Daoy (cell line): Measurements from ENCODE around the gene ZMAT2. TPM values are rescaled to one million over a fixed set of nuclear protein-coding genes. Genes with fewer than 3 reads are reported as not detected.
"Not testable (repeated sequence)": the region's sequence is repeated elsewhere in the genome, so short reads cannot be mapped to it uniquely, and the experiment has no call there.

Source experiments
- DNase-seq: peaks from one replicate; pipeline ENCODE4 v3.0.0-alpha.2; 2015; ENCODE audit warnings: low read depth
- total RNA-seq: library from RNA; depleted of rRNA; stranded (reverse); fragments of >200 nt; shearing (Covaris generic); gene quantifications from 2 replicates; pipeline ENCODE4 v1.2.3, GENCODE V29; 2014; rRNA removed

ZMAT2 gene, protein sequence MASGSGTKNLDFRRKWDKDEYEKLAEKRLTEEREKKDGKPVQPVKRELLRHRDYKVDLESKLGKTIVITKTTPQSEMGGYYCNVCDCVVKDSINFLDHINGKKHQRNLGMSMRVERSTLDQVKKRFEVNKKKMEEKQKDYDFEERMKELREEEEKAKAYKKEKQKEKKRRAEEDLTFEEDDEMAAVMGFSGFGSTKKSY
- total RNA-seq: 84.2 and 124 TPM in 2 replicates

GRCh38 chr5:140700177-140701144, at the start of gene ZMAT2:
Gene ZMAT2 (plus strand): TSS chr5:140700447. CDS start chr5:140700461, 14 bp downstream.
- peak; percentile 97 for DNase-seq

- no peak for DNase-seq
These were observed 41.4 kb upstream of the ZMAT2 start for GRCh38 chr5:140658870-140659269.

GRCh38 chr5:140660371-140660770, 39.9 kb upstream of the ZMAT2 start:
- DNase-seq: not testable (repeated sequence)

- DNase-seq: no peak
These were observed 36.3 kb upstream of the ZMAT2 start for GRCh38 chr5:140664030-140664358.

- peak; percentile 97 for DNase-seq
These were observed 35.7 kb upstream of the ZMAT2 start, which contains the start of gene WDR55 for GRCh38 chr5:140664359-140665119. Gene WDR55 (plus strand): TSS chr5:140664904. CDS start chr5:140664913, 9 bp downstream.

GRCh38 chr5:140671035-140671434, 29.2 kb upstream of the ZMAT2 start:
- not testable (repeated sequence) for DNase-seq

GRCh38 chr5:140671472-140672125, 28.6 kb upstream of the ZMAT2 start:
- DNase-seq: no peak

DNA sequence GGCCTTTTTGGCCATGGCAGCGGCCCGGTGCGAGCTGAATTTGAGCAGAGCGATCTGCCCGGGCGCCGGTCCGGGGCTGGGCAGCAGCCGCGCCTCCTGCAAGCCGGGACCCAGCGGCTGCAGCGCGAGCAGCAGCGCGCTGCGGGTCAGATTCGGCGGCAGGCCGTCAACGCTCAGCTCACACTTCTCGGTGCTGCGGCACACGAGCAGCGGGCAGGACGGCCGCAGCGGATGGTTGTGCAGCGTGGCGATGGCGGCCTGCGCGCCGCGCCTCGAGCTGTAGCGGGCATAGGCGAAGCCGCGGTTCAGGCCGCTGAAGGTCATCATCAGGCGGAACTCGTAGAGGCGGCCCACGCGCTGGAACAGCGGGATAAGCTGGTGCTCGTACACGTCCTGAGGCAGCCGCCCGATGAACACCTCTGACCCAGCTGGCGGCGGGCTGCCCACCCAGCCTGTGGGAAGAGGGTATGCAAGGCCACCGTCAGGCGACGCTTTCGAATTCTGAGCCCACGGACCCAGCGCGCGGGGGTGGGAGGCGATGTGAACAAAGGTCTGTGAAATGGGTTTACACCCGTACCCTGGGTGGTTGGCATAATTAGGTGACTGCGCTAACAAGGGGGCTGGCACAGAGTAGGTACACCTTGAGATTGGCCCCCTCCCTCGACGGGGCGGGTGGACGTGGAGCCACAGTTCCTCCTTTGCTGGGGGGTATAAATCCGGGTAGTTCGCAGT, 27.6 kb upstream of the ZMAT2 start:
- DNase-seq: peak; percentile 28

DNA sequence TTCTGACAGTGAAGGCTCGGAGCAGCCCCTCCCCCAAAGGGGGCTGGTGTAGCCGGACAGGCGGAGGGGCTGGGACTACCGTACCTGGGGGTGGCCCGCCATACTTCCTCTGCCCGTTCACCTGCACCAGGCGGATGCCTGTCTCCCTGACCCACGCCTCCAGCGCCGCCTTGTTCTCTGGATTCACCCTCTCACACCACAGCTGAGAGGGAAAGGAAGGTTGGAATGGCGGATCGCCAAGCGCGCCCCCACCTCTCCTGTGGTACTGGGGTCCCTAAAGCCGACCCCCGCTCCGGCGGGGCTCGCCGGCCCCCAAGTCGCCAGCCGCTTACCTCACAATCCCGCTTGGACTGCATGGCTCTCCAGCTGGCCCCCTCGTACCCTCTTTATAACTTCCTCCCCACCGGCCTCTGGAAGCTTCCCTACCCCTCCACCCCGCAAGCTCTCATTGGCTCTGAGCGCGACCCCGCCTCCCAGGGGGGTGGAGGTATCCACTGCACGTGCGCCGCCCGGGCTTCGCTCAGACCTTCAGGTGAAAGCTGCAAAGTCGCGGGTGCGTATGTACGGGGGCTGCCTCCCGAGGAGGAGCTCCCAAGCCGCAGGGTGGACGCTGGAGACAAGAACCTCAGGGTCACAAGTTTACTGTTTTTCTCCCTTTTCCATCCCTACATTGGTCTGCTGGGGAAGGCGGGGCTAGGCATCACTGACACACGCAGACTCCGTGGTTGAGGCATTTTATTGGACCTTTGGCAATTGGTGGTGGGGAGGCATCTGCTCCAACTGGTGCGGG, 26.9 kb upstream of the ZMAT2 start, which contains the start of gene DND1:
Gene DND1, minus strand, starts transcription at position 390 of the 790 bp plus-strand sequence. Its CDS starts 34 bp downstream, at position 356.
- no peak for DNase-seq

- no peak for DNase-seq
These were observed 26.0 kb upstream of the ZMAT2 start for GRCh38 chr5:140674211-140674610.

DNA sequence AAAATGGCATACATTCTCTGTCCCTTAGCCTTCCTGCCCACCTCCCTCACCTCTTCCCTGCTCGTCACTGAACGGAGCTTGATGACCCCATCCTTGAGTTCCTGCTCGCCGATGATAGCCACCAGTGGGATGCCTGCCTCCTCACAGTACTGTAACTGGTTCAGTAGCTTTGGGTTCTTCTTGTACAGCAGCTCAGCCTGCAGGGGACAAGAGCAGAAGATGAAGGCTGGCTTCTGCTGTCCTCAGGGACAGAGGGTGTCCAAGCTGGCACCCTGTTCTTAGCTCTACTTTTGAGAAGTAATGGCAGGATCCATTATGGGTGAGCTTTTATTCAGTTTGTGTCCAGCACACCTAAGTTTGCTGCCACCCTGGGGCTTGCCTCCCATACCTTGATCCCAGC, 25.6 kb upstream of the ZMAT2 start:
- no peak for DNase-seq

GRCh38 chr5:140677947-140678346, 22.3 kb upstream of the ZMAT2 start:
- DNase-seq: no peak

- DNase-seq: no peak
These were observed 21.3 kb upstream of the ZMAT2 start for GRCh38 chr5:140678993-140679392.

GRCh38 chr5:140690376-140690932, 9.8 kb upstream of the ZMAT2 start:
- no peak for DNase-seq

GRCh38 chr5:140690941-140691924, 9.0 kb upstream of the ZMAT2 start, which contains the start of the genes HARS1 and HARS2:
Gene HARS1 (minus strand): TSS chr5:140691370. CDS start chr5:140691304, 66 bp downstream.
Gene HARS2 (plus strand): TSS chr5:140691455. CDS start chr5:140691649, 194 bp downstream.
- DNase-seq: peak; percentile 96

- DNase-seq: no peak
These were observed 6.0 kb upstream of the ZMAT2 start for GRCh38 chr5:140694276-140694675.

GRCh38 chr5:140696891-140697492, 3.3 kb upstream of the ZMAT2 start:
- no peak for DNase-seq

DNA sequence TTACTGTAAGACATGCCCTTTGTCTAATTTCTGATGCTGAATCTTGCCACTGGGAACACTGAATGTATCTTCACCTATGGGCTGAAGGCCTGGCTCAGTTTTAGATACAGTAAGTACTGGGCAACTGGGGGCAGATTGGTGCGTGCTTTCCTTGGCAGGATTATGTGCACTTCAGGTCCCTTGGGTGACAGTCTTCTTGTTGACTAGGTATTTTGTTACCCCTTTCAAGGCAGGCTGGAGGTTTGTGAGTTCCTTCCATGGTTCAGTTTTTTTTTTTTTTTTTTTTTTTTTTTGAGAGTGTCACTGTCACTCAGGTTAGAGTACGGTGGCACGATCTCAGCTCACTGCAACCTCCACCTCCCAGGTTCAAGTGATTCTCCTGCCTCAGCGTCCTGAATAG, 7.6 kb downstream of the ZMAT2 start:
- DNase-seq: no peak
